OCI-M1 (cell line): Measurements from ENCODE around the gene AP3B1.
"Not testable (repeated sequence)": the region's sequence is repeated elsewhere in the genome, so short reads cannot be mapped to it uniquely, and the experiment has no call there.

ENCODE experiments used
- DNase-seq: peaks from one replicate; lab custom pipeline; 2025; lab: John Stamatoyannopoulos, UW

AP3B1 gene

GRCh38 chr5:78245136-78245535 lies 49.4 kb downstream of the AP3B1 start:
- DNase-seq, result peak; percentile 15

GRCh38 chr5:78243639-78244038 lies 50.9 kb downstream of the AP3B1 start:
- no peak for DNase-seq

GRCh38 chr5:78243091-78243490 lies 51.4 kb downstream of the AP3B1 start:
- no peak for DNase-seq

- DNase-seq, result no peak
Observed at GRCh38 chr5:78242001-78242400, 52.5 kb downstream of the AP3B1 start.

GRCh38 chr5:78237911-78238310 lies 56.6 kb downstream of the AP3B1 start:
- DNase-seq, result no peak

GRCh38 chr5:78236046-78236445 lies 58.5 kb downstream of the AP3B1 start:
- DNase-seq, result no peak

GRCh38 chr5:78235289-78235688 lies 59.2 kb downstream of the AP3B1 start:
- no peak for DNase-seq

- no peak for DNase-seq
Observed at GRCh38 chr5:78234804-78235203, 59.7 kb downstream of the AP3B1 start.

GRCh38 chr5:78232163-78232562 lies 62.3 kb downstream of the AP3B1 start:
- no peak for DNase-seq

GRCh38 chr5:78224358-78224757 lies 70.1 kb downstream of the AP3B1 start:
- no peak for DNase-seq

- peak; percentile 91 for DNase-seq
Observed at GRCh38 chr5:78221964-78222451, 72.5 kb downstream of the AP3B1 start.

- no peak for DNase-seq
Observed at GRCh38 chr5:78221467-78221866, 73.0 kb downstream of the AP3B1 start.

- DNase-seq, result no peak
Observed at GRCh38 chr5:78215972-78216371, 78.5 kb downstream of the AP3B1 start.

- DNase-seq, result no peak
Observed at GRCh38 chr5:78215565-78215964, 78.9 kb downstream of the AP3B1 start.

GRCh38 chr5:78213799-78214198 lies 80.7 kb downstream of the AP3B1 start:
- DNase-seq, result no peak

- no peak for DNase-seq
Observed at GRCh38 chr5:78211052-78211451, 83.4 kb downstream of the AP3B1 start.

GRCh38 chr5:78204241-78204640 lies 90.3 kb downstream of the AP3B1 start:
- DNase-seq, result peak; percentile 52

GRCh38 chr5:78203815-78204214 lies 90.7 kb downstream of the AP3B1 start:
- no peak for DNase-seq

- DNase-seq, result no peak
Observed at GRCh38 chr5:78190402-78190801, 104.1 kb downstream of the AP3B1 start.

GRCh38 chr5:78188681-78189080 lies 105.8 kb downstream of the AP3B1 start:
- not testable (repeated sequence) for DNase-seq

GRCh38 chr5:78187172-78187571 lies 107.3 kb downstream of the AP3B1 start:
- DNase-seq, result no peak

- no peak for DNase-seq
Observed at GRCh38 chr5:78182838-78183237, 111.7 kb downstream of the AP3B1 start.

- DNase-seq, result no peak
Observed at GRCh38 chr5:78178356-78178755, 116.1 kb downstream of the AP3B1 start.

- DNase-seq, result not testable (repeated sequence)
Observed at GRCh38 chr5:78170335-78170734, 124.2 kb downstream of the AP3B1 start.
